HG03442 (cell line): ENCODE data around the gene NUTF2.
A peak's percentile ranks its signal among the peaks of the same experiment; 100 is the strongest.

Experiments
- ATAC-seq: cut with Tn5 transposase; IDR thresholded peaks from one replicate; pipeline ENCODE4 v1.9.1; 2021; ENCODE audit warnings: mild to moderate bottlenecking, moderate library complexity; ENCODE audit not compliant: unreplicated experiment

The NUTF2 gene

GRCh38 chr16:67846320-67847063, at the start of gene NUTF2:
Gene NUTF2, plus strand, starts transcription at chr16:67846933. Its CDS starts 18,198 bp downstream, at chr16:67865131.
- peak; percentile 46 for ATAC-seq

GRCh38 chr16:67800338-67800926, 46.3 kb upstream of the NUTF2 start:
- ATAC-seq: no peak

DNA sequence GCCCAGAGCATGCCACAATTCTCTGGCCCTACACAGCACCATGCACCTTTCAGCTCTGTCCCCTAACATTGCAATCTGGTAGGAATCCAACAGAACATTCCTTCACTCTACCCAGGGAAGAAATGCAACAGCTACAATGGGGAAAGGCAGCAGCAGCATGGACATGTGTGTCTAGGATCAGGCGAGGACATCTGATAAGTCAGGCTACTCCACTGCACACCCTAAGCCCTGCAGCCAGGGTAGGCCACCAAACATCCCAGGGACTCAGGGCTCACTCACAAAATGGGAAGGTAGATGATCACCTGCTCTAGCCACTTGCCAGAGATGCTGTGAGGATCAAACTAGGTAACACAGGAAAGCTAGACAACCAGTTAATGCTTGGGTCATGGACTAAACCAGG, 45.5 kb upstream of the NUTF2 start:
- no peak for ATAC-seq

- ATAC-seq: no peak
These were observed 44.9 kb upstream of the NUTF2 start for GRCh38 chr16:67801883-67802282.

DNA sequence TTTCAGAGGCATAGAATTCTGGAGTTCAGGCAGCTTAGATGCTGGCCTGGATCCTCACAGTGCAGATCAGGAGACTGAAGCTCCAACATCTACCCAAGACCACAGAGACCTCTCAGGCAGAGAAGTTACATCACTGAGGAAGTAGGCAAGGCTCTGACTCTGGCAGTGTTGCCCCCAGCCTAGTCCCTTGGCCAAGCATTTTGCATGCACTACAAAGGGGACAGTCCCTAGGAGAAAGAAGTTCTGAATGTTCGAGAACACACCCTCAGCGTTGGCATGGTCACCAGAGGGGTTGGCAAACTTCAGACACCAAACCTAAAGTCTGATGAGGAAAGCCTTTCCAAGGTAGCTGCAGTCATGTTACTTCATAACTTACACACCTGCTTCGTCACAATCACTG, 42.8 kb upstream of the NUTF2 start:
- ATAC-seq: no peak

GRCh38 chr16:67804853-67805542, 41.7 kb upstream of the NUTF2 start:
- ATAC-seq: no peak

GRCh38 chr16:67805718-67806427, 40.9 kb upstream of the NUTF2 start:
- ATAC-seq: no peak

DNA sequence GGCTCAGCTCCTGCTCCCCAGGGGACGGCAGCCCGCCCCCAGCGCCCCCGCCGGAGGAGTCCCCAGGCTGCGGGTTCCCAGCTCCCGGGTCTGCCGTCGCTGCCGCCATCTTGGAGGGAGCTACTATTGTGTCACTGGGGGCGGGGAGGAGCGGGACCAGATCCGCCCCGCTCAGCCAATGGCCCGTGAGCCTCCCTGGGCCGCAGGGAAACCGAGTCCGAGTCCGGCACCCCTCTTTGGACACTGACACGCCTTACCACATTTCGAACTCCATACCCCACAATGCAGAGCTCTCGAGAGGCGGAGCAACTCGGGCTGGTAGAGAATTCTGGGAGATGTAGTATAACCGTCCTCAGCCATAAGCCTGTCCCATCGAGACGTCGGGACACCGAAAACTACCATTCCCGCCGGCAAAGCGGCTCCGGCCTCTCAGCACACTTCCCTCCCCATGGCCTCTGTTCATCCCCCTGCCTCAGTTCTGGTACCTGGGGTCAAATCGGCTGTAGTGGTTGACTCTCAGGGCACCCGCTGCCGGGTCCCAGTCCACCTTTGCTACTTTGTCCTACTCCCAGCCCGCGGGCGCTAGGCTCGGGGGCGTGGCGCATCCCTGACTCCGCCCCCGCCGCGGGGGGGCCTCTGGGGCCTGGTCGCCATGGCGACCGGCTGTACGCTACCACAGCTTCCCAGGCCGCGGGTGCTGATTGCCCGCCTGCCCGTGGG, 40.1 kb upstream of the NUTF2 start, which contains the start of the genes RANBP10 and TSNAXIP1:
Gene RANBP10, minus strand, starts transcription at position 133 of the 720 bp plus-strand sequence. Its CDS starts 24 bp downstream, at position 109.
Gene TSNAXIP1, plus strand, starts transcription at position 462 of the 720 bp plus-strand sequence. CDS start 261 bp downstream, outside the sequence.
- peak; percentile 87 for ATAC-seq

DNA sequence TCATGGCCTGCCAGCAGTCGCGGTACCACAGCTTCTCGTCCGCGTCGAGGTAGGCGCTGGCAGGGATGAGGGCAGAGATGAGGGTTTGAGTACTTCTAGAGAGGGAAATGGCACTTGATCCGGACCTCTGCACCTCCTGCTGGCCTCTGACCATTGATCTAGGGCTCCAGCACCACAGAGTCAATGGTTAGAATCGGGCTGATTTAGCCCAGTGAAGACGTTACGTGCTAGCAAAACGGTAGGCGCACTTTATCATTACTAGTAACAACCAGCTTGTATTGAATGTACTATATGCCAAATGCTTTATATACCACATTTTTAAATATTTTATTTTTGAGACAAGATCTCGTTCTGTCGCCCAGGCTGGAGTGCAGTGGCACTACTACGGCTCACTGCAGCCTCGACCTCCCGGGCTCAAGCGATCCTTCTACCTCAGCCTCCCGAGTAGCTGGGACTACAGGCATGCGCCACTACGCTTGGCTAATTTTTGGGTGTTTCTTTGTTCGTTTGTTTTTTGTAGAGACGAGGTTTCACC, 39.5 kb upstream of the NUTF2 start:
- no peak for ATAC-seq

DNA sequence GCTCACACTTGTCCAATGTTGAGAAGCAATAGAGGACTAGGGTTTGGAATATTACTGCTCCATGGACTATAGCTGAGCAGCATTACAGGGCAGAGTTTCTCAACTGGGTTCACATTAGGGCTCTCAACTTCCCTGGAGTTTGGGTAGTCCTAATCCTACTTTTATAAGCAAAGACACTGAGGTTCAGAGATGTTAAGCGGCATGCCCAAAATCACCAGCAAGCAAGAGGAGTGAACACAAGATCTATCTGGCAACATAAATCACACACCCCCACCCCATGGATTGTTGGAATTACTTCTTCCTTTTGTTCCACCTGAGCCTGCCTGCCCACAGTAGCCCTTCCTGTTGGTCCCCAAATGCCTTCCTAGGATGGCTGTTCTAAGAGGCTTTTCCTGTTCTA, 34.8 kb upstream of the NUTF2 start:
- no peak for ATAC-seq

- ATAC-seq: no peak
These were observed 32.2 kb upstream of the NUTF2 start for GRCh38 chr16:67814567-67814966.

DNA sequence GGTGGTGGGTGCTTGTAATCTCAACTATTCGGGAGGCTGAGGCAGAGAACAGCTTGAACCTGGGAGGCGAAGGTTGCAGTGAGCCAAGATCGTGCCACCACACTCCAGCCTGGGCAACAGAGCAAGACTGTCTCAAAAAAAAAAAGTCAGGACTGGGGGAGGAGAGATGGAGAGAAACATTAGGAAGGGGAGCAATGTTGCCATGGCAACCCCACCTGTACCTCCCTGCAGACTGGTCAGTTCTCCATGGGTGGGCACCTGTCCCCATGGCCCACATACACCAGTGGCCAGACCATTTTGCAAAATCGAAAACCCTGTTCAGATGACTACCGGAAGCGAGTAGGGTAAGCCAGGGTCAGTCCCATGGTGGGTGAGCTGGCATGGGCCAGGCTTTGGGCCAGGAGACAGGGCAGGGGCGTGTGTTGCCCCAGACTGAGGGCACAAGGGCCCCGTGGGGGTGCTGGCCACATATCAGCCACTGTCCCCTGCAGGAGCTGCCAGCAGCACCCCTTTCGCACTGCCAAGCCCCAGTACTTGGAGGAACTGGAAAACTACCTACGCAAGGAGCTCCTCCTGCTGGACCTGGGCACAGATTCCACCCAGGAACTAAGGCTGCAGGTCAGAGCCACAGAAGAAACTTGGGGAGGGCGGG, 26.0 kb upstream of the NUTF2 start:
- no peak for ATAC-seq

DNA sequence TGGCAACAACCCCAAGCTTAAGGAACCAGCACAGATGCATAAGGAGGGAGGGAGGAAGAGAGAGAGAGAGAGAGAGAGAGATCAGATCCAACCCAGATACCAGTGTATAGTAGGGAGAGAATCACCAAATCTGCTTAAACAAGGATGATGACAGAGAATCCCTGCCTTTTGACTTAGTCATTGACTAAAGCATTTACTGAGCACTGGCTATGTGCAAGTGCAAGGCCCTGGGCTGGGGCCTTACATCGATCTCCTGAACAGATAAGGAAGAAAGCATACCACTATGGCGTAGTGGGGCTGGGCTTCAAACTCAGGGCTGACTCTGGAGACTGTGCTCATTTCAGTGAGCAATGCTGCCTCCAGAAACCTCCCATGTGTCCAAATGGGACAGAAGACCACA, 24.2 kb upstream of the NUTF2 start:
- no peak for ATAC-seq

- ATAC-seq: no peak
These were observed 21.6 kb upstream of the NUTF2 start for GRCh38 chr16:67825119-67825518.

GRCh38 chr16:67825906-67826305, 20.8 kb upstream of the NUTF2 start:
- ATAC-seq: no peak

GRCh38 chr16:67828651-67829050, 18.1 kb upstream of the NUTF2 start:
- no peak for ATAC-seq

DNA sequence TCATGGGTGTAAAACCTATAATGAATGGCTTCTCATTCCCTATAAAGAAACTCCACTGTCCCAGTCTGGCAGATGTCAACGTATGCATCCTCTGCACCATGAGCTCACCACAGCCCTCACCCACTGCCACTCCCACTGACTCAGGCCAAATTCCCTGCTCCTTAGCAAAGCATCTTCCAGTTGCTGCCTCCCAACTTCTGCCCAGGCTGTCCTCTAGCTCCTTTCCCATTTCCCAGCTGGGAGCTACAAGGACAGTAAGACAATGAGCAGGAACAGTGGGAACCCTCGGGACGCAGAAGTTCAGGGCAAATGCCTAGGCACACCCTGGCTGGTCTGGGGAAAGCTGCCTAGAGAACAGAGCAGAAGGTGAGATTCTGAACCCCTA, 13.7 kb upstream of the NUTF2 start:
- no peak for ATAC-seq

DNA sequence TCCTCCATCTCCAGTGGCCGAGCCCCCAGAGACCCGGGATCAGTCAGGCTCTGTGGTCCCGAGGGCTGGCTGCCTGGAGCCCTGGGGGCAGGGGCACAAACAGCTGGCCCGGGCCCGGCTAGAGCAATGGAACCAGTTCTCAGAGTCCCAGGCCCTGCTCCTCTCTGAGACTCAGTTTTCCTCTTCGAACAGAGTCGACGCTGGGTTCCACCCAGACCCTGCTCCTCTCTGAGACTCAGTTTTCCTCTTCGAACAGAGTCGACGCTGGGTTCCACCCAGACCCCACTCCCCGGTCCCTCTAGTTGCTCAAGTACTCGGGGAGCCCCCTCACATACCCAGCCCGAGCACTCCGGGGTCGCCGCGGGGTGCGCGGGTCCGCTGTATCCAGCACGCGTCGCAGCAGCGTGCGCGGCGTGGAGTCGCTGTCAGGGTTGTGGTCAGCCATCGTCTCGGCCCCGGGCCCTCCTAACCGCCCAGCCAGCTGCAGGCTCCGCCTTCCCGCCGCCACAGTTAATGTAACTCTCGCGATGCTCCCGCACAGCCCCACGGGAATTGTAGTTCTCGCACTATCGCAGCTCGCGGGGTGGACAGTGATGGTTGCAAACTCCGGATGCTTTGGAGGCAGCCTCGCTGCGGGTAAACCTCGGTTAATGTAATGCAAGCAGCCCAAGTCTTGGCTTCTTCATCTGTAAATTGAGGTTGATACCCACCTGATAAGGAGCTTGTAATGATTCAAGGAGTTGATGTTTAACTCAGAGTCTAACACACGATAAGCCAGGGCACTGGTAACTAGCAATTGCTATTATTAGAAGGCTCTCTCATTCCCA, 13.1 kb upstream of the NUTF2 start:
- peak; percentile 96 for ATAC-seq

DNA sequence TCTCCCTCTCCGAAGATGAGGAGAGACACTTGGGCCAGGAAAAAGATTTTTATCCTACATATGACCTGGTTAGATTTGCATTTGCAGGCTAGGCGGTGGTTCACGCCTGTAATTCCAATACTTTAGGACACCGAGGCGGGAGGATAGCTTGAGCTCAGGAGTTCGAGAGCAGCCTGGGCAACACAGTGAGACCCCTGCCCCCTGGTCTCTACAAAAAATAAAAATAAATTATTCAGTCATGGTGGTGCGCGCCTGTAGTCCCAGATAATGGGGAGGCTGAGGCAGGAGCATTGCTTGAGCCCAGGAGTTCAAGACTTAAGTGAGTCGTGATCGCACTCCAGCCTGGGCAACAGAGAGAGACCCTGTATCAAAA, 12.5 kb upstream of the NUTF2 start:
- no peak for ATAC-seq
